ENCODE data around the gene FAM149A. TPM values are rescaled to one million over a fixed set of nuclear protein-coding genes. Genes with fewer than 3 reads are reported as not detected.

FAM149A gene
- total RNA-seq, 1 experiment from 2014 or later = 6.6 TPM

- POLR2A ChIA-PET = no interaction called here
- H3K27ac Mint-ChIP-seq (ENCODE audit: unreplicated experiment) = no peak overlapping the region
- Histone ChIP-seq H3K27me3 (replicated peaks; ENCODE audit: control insufficient read depth, insufficient read depth, low read length) (no peaks in the 10 kb centered on the region), H3K36me3 (ENCODE audit: control insufficient read depth, insufficient read depth, low read length) (no peaks in the 10 kb centered on the region), H3K4me1 (no peaks in the 10 kb centered on the region), H3K9me3 (no peaks in the 10 kb centered on the region), H3K4me3 (ENCODE audit: low read depth, low read length) (no peak overlapping the region)
- CTCF ChIA-PET = no interaction called here
- BruUV-seq (replicated peaks) = no TSS peak
- no peaks in the 10 kb centered on the region for H3K4me1 Mint-ChIP-seq (ENCODE audit: low read depth, unreplicated experiment)
- H3K36me3 Mint-ChIP-seq (ENCODE audit: insufficient read depth, unreplicated experiment) = no peaks in the 10 kb centered on the region
- DNase-seq = no peak
- intact Hi-C loops (cut with micrococcal nuclease; ENCODE audit: unreplicated experiment) = no loop called here
- H3K9me3 Mint-ChIP-seq (ENCODE audit: unreplicated experiment) = no peaks in the 10 kb centered on the region
- H3K27me3 Mint-ChIP-seq (ENCODE audit: insufficient read depth, unreplicated experiment) = peaks cover 13% of the 10 kb centered on the region
- no peak for TF ChIP-seq CTCF (IDR thresholded peaks at IDR 0.05; ENCODE audit: insufficient read depth in 1 of 2, low read depth in 1 of 2, low read length in 1 of 2, severe bottlenecking in 1 of 2, unreplicated experiment in 1 of 2)
- no peak overlapping the region for H3K4me3 Mint-ChIP-seq (ENCODE audit: unreplicated experiment)
These were observed 112.0 kb downstream of the FAM149A start for GRCh38 chr4:186216465-186217024.

GRCh38 chr4:186217733-186218293 is 113.3 kb downstream of the FAM149A start:
- no peak for TF ChIP-seq CTCF (IDR thresholded peaks at IDR 0.05; ENCODE audit: insufficient read depth in 1 of 2, low read depth in 1 of 2, low read length in 1 of 2, severe bottlenecking in 1 of 2, unreplicated experiment in 1 of 2)
- H3K36me3 Mint-ChIP-seq (ENCODE audit: insufficient read depth, unreplicated experiment) = no peaks in the 10 kb centered on the region
- Histone ChIP-seq H3K36me3 (ENCODE audit: control insufficient read depth, insufficient read depth, low read length) (no peaks in the 10 kb centered on the region), H3K4me1 (no peaks in the 10 kb centered on the region), H3K4me3 (ENCODE audit: low read depth, low read length) (no peak overlapping the region), H3K9me3 (no peaks in the 10 kb centered on the region), H3K27me3 (replicated peaks; ENCODE audit: control insufficient read depth, insufficient read depth, low read length) (no peaks in the 10 kb centered on the region)
- BruUV-seq (replicated peaks) = no TSS peak
- CTCF ChIA-PET = interaction anchor here (0.6 kb wide), 1 partner anchor 24 kb away, joined by 4 read pairs; no protein-coding TSS in a partner anchor
- H3K4me1 Mint-ChIP-seq (ENCODE audit: low read depth, unreplicated experiment) = no peaks in the 10 kb centered on the region
- no peak overlapping the region for H3K27ac Mint-ChIP-seq (ENCODE audit: unreplicated experiment)
- POLR2A ChIA-PET = no interaction called here
- peaks cover 21% of the 10 kb centered on the region for H3K27me3 Mint-ChIP-seq (ENCODE audit: insufficient read depth, unreplicated experiment)
- intact Hi-C loops (cut with micrococcal nuclease; ENCODE audit: unreplicated experiment) = no loop called here
- no peak overlapping the region for H3K4me3 Mint-ChIP-seq (ENCODE audit: unreplicated experiment)
- no peak for DNase-seq
- H3K9me3 Mint-ChIP-seq (ENCODE audit: unreplicated experiment) = peaks cover 7% of the 10 kb centered on the region

GRCh38 chr4:186221624-186222023 is 117.1 kb downstream of the FAM149A start:
- intact Hi-C loops (cut with micrococcal nuclease; ENCODE audit: unreplicated experiment) = no loop called here
- no TSS peak for BruUV-seq (replicated peaks)
- Mint-ChIP-seq H3K27me3 (ENCODE audit: insufficient read depth, unreplicated experiment) (peaks cover 12% of the 10 kb centered on the region), H3K9me3 (ENCODE audit: unreplicated experiment) (peaks cover 24% of the 10 kb centered on the region), H3K4me1 (ENCODE audit: low read depth, unreplicated experiment) (no peaks in the 10 kb centered on the region), H3K27ac (ENCODE audit: unreplicated experiment) (no peak overlapping the region), H3K36me3 (ENCODE audit: insufficient read depth, unreplicated experiment) (peaks cover 5% of the 10 kb centered on the region), H3K4me3 (ENCODE audit: unreplicated experiment) (no peak overlapping the region)
- Histone ChIP-seq H3K4me3 (ENCODE audit: low read depth, low read length) (no peak overlapping the region), H3K36me3 (ENCODE audit: control insufficient read depth, insufficient read depth, low read length) (no peaks in the 10 kb centered on the region), H3K4me1 (no peaks in the 10 kb centered on the region), H3K27me3 (replicated peaks; ENCODE audit: control insufficient read depth, insufficient read depth, low read length) (no peaks in the 10 kb centered on the region), H3K9me3 (0 out of 2 replicates have a peak, but pooled peaks cover 3% of the 10 kb centered on the region)
- CTCF ChIA-PET = no interaction called here
- DNase-seq = no peak
- no peak for TF ChIP-seq CTCF (IDR thresholded peaks at IDR 0.05; ENCODE audit: insufficient read depth in 1 of 2, low read depth in 1 of 2, low read length in 1 of 2, severe bottlenecking in 1 of 2, unreplicated experiment in 1 of 2)
- POLR2A ChIA-PET = no interaction called here

Other genes starting within 250 kb of the FAM149A start
- gene TLR3, start 35.5 kb upstream of the FAM149A start, total RNA-seq (2022) = 0.42 and 0.57 TPM in 2 replicates
- 2.1 and 2.7 TPM in 2 replicates for gene CYP4V2, start 86.9 kb downstream of the FAM149A start, total RNA-seq (2022)
- gene KLKB1, start 122.8 kb downstream of the FAM149A start, total RNA-seq (2022) = not detected in 2 replicates
- gene F11, start 161.5 kb downstream of the FAM149A start, total RNA-seq (2022) = not detected in 2 replicates